Activated T-cell treated with anti-CD3 and anti-CD28 coated beads, Interleukin-2, amount 50 U/mL, for 72 hours (primary cell): ENCODE data around the gene PDZRN4. TPM values are rescaled to one million over a fixed set of nuclear protein-coding genes. Genes with fewer than 3 reads are reported as not detected.

Source experiments
- ATAC-seq, 2 donors: fragments of 150-1000 bp; cut with Tn5 transposase; replicated peaks in 1 of 2; 2 replicates each; pipeline ENCODE4 v1.10.0; 2021; ENCODE audit warnings: moderate library complexity in 2 of 2, mild to moderate bottlenecking in 1 of 2
- DNase-seq, 2 donors: peaks; one replicate each; pipeline ENCODE4 v3.0.0; 2021 to 2022; ENCODE audit warnings: mixed read lengths in 1 of 2
- H3K27ac Mint-ChIP-seq: one replicate; pipeline ENCODE4 v1.8.0; 2022; ENCODE audit warnings: mild to moderate bottlenecking, moderate library complexity, mixed read lengths
- H3K27me3 Mint-ChIP-seq: one replicate; pipeline ENCODE4 v1.8.0; 2022; ENCODE audit warnings: low read depth, mixed read lengths
- H3K36me3 Mint-ChIP-seq, 2 donors: one replicate each; pipeline ENCODE4 v1.8.0; 2022; ENCODE audit warnings: mixed read lengths in 2 of 2, mild to moderate bottlenecking in 1 of 2; ENCODE audit not compliant: insufficient read depth in 2 of 2
- H3K4me1 Mint-ChIP-seq: one replicate; pipeline ENCODE4 v1.8.0; 2022; ENCODE audit warnings: low read depth, mixed read lengths
- H3K4me3 Mint-ChIP-seq, 2 donors: one replicate each; pipeline ENCODE4 v1.8.0; 2022; ENCODE audit warnings: mild to moderate bottlenecking in 2 of 2, mixed read lengths in 2 of 2, moderate library complexity in 2 of 2
- H3K9me3 Mint-ChIP-seq, 2 donors: one replicate each; pipeline ENCODE4 v1.8.0; 2022; ENCODE audit warnings: mixed read lengths in 2 of 2
- total RNA-seq, 2 donors: library from RNA; stranded (reverse); gene quantifications; one replicate each; pipeline ENCODE4 v1.2.3, GENCODE V29; 2022

PDZRN4 gene
- total RNA-seq, 2 donors from 2014 or later, result not detected

GRCh38 chr12:41436076-41436475 lies 248.0 kb downstream of the PDZRN4 start:
- Mint-ChIP-seq H3K9me3 (no peaks in the 10 kb centered on the region), H3K4me3 (no peak overlapping the region), H3K27ac (no peak overlapping the region), H3K36me3 (no peaks in the 10 kb centered on the region), H3K4me1 (no peaks in the 10 kb centered on the region), H3K27me3 (no peaks in the 10 kb centered on the region)
- no peak for DNase-seq
- ATAC-seq, result no peak

- Mint-ChIP-seq H3K9me3 (no peaks in the 10 kb centered on the region), H3K27ac (no peak overlapping the region), H3K4me3 (no peak overlapping the region), H3K36me3 (no peaks in the 10 kb centered on the region), H3K4me1 (no peaks in the 10 kb centered on the region), H3K27me3 (no peaks in the 10 kb centered on the region)
- no peak for DNase-seq
- ATAC-seq, result no peak
These were observed 249.4 kb downstream of the PDZRN4 start for GRCh38 chr12:41437563-41437962.

- H3K36me3 Mint-ChIP-seq, result no peaks in the 10 kb centered on the region
- H3K27me3 Mint-ChIP-seq, result no peaks in the 10 kb centered on the region
- no peaks in the 10 kb centered on the region for H3K9me3 Mint-ChIP-seq
These were observed 250.9 kb downstream of the PDZRN4 start for GRCh38 chr12:41438854-41439541.

GRCh38 chr12:41439801-41440200 lies 251.7 kb downstream of the PDZRN4 start:
- no peak overlapping the region for H3K4me3 Mint-ChIP-seq
- ATAC-seq, result no peak
- H3K36me3 Mint-ChIP-seq, result no peaks in the 10 kb centered on the region
- H3K9me3 Mint-ChIP-seq, result no peaks in the 10 kb centered on the region
- no peaks in the 10 kb centered on the region for H3K27me3 Mint-ChIP-seq
- H3K4me1 Mint-ChIP-seq, result no peaks in the 10 kb centered on the region
- no peak for DNase-seq
- no peak overlapping the region for H3K27ac Mint-ChIP-seq

More at GRCh38 chr12:41438854-41439541, 250.9 kb downstream of the PDZRN4 start:
- H3K4me1 Mint-ChIP-seq, result no peaks in the 10 kb centered on the region
- no peak for ATAC-seq
- no peak for DNase-seq
- no peak overlapping the region for H3K4me3 Mint-ChIP-seq
- no peak overlapping the region for H3K27ac Mint-ChIP-seq

- H3K27ac Mint-ChIP-seq, result no peak overlapping the region
- DNase-seq, result no peak
- no peaks in the 10 kb centered on the region for H3K27me3 Mint-ChIP-seq
- no peaks in the 10 kb centered on the region for H3K9me3 Mint-ChIP-seq
- H3K4me3 Mint-ChIP-seq, result no peak overlapping the region
- no peak for ATAC-seq
- no peaks in the 10 kb centered on the region for H3K4me1 Mint-ChIP-seq
- H3K36me3 Mint-ChIP-seq, result no peaks in the 10 kb centered on the region
These were observed 253.1 kb downstream of the PDZRN4 start for GRCh38 chr12:41441180-41441579.

- Mint-ChIP-seq H3K4me1 (no peaks in the 10 kb centered on the region), H3K36me3 (no peaks in the 10 kb centered on the region), H3K4me3 (no peak overlapping the region), H3K27me3 (no peaks in the 10 kb centered on the region), H3K9me3 (no peaks in the 10 kb centered on the region), H3K27ac (no peak overlapping the region)
- DNase-seq (no peak), ATAC-seq (no peak)
These were observed 254.8 kb downstream of the PDZRN4 start for GRCh38 chr12:41442896-41443295.

- H3K4me1 Mint-ChIP-seq, result no peaks in the 10 kb centered on the region
- DNase-seq, result no peak
- no peak for ATAC-seq
- no peak overlapping the region for H3K27ac Mint-ChIP-seq
- no peaks in the 10 kb centered on the region for H3K27me3 Mint-ChIP-seq
- H3K4me3 Mint-ChIP-seq, result no peak overlapping the region
- H3K9me3 Mint-ChIP-seq, result no peaks in the 10 kb centered on the region
- H3K36me3 Mint-ChIP-seq, result no peaks in the 10 kb centered on the region
These were observed 255.6 kb downstream of the PDZRN4 start for GRCh38 chr12:41443690-41444089.

GRCh38 chr12:41452838-41453407 lies 264.8 kb downstream of the PDZRN4 start:
- no peak overlapping the region for H3K4me3 Mint-ChIP-seq
- H3K27ac Mint-ChIP-seq, result no peak overlapping the region
- H3K27me3 Mint-ChIP-seq, result no peaks in the 10 kb centered on the region
- ATAC-seq, result no peak
- H3K4me1 Mint-ChIP-seq, result no peaks in the 10 kb centered on the region
- no peaks in the 10 kb centered on the region for H3K36me3 Mint-ChIP-seq
- H3K9me3 Mint-ChIP-seq, result peaks cover 0 to 3% of the 10 kb centered on the region in 2 donors
- no peak for DNase-seq

- Mint-ChIP-seq H3K4me1 (no peaks in the 10 kb centered on the region), H3K27me3 (no peaks in the 10 kb centered on the region), H3K27ac (no peak overlapping the region), H3K4me3 (no peak overlapping the region), H3K36me3 (no peaks in the 10 kb centered on the region), H3K9me3 (peaks cover 0 to 3% of the 10 kb centered on the region in 2 donors)
- ATAC-seq, result no peak
- no peak for DNase-seq
These were observed 265.3 kb downstream of the PDZRN4 start for GRCh38 chr12:41453409-41453808.

GRCh38 chr12:41459111-41459905 lies 271.2 kb downstream of the PDZRN4 start:
- no peak overlapping the region for H3K27ac Mint-ChIP-seq

GRCh38 chr12:41459906-41460214 lies 271.7 kb downstream of the PDZRN4 start:
- Mint-ChIP-seq H3K9me3 (peaks cover 0 to 6% of the 10 kb centered on the region in 2 donors), H3K27me3 (no peaks in the 10 kb centered on the region), H3K4me1 (no peaks in the 10 kb centered on the region), H3K4me3 (no peak overlapping the region), H3K36me3 (no peaks in the 10 kb centered on the region), H3K27ac (no peak overlapping the region)
- ATAC-seq (no peak), DNase-seq (no peak)

More at GRCh38 chr12:41459111-41459905, 271.2 kb downstream of the PDZRN4 start:
- Mint-ChIP-seq H3K36me3 (no peaks in the 10 kb centered on the region), H3K9me3 (peaks cover 0 to 6% of the 10 kb centered on the region in 2 donors), H3K4me1 (no peaks in the 10 kb centered on the region), H3K27me3 (no peaks in the 10 kb centered on the region), H3K4me3 (no peak overlapping the region)
- ATAC-seq (no peak), DNase-seq (no peak)

- Mint-ChIP-seq H3K36me3 (no peaks in the 10 kb centered on the region), H3K4me3 (no peak overlapping the region), H3K27ac (no peak overlapping the region), H3K4me1 (no peaks in the 10 kb centered on the region), H3K9me3 (peaks cover 0 to 6% of the 10 kb centered on the region in 2 donors), H3K27me3 (no peaks in the 10 kb centered on the region)
- DNase-seq, result no peak
- ATAC-seq, result no peak
These were observed 272.8 kb downstream of the PDZRN4 start for GRCh38 chr12:41460906-41461305.

GRCh38 chr12:41462312-41462711 lies 274.2 kb downstream of the PDZRN4 start:
- no peak for DNase-seq
- Mint-ChIP-seq H3K27ac (no peak overlapping the region), H3K36me3 (no peaks in the 10 kb centered on the region), H3K9me3 (peaks cover 0 to 6% of the 10 kb centered on the region in 2 donors), H3K4me3 (no peak overlapping the region), H3K27me3 (no peaks in the 10 kb centered on the region), H3K4me1 (no peaks in the 10 kb centered on the region)
- ATAC-seq, result no peak
